GM12892 (cell line): ENCODE measurements around the gene IKZF1.

Experiments used
- POLR2A ChIP-seq: IDR thresholded peaks from 2 replicates; pipeline ENCODE4 v1.6.1; 2011; ENCODE audit warnings: low read depth, low read length, control low read depth
- TAF1 ChIP-seq: IDR thresholded peaks from 2 replicates; pipeline ENCODE4 v1.6.1; 2011; ENCODE audit warnings: low read depth, mild to moderate bottlenecking, control low read depth, low read length, borderline replicate concordance

GRCh38 chr7:50427518-50427917 is 123.0 kb downstream of the IKZF1 start:
- TF ChIP-seq POLR2A (no peak), TAF1 (no peak)
